Activated B cell treated with CpG ODN at 0.5 μM for 24 hours (primary cell): Measurements from ENCODE around the gene TPRX1. TPM values are rescaled to one million over a fixed set of nuclear protein-coding genes. Genes with fewer than 3 reads are reported as not detected.
"Not testable (repeated sequence)": the region's sequence is repeated elsewhere in the genome, so short reads cannot be mapped to it uniquely, and the experiment has no call there.

Experiments
- ATAC-seq: fragments of 200-7000 bp; cut with Tn5 transposase; one replicate; pipeline ENCODE4 v1.10.0; 2021; ENCODE audit warnings: low read depth, mild to moderate bottlenecking, moderate library complexity
- CTCF ChIA-PET: fragments of 350-600 bp; sonication (Branson Sonifier 250); formaldehyde crosslinking; loops from one replicate; lab custom pipeline; 2021; ENCODE audit warnings: antibody characterized with exemption; lab: Charles Lee
- POLR2A ChIA-PET: fragments of 350-600 bp; sonication (Branson Sonifier 250); formaldehyde crosslinking; loops from one replicate; lab custom pipeline; 2021; ENCODE audit warnings: antibody characterized with exemption; lab: Charles Lee
- DNase-seq: peaks from one replicate; pipeline ENCODE4 v3.0.0; 2022
- H3K27ac Mint-ChIP-seq: one replicate; pipeline ENCODE4 v1.8.0; 2020; ENCODE audit warnings: mixed read lengths
- H3K27me3 Mint-ChIP-seq: one replicate; pipeline ENCODE4 v1.8.0; 2021; ENCODE audit warnings: mixed read lengths
- H3K36me3 Mint-ChIP-seq: one replicate; pipeline ENCODE4 v1.8.0; 2021; ENCODE audit warnings: low read depth, mixed read lengths
- H3K4me1 Mint-ChIP-seq: one replicate; pipeline ENCODE4 v1.8.0; 2021; ENCODE audit warnings: mixed read lengths
- H3K4me3 Mint-ChIP-seq: one replicate; pipeline ENCODE4 v1.8.0; 2020; ENCODE audit warnings: mild to moderate bottlenecking, mixed read lengths
- H3K9me3 Mint-ChIP-seq: one replicate; pipeline ENCODE4 v1.8.0; 2020; ENCODE audit warnings: mixed read lengths
- CTCF ChIP-seq: fragments of 200-600 bp; IDR thresholded peaks from one replicate; pipeline ENCODE4 v1.8.0; 2022; ENCODE audit warnings: antibody characterized with exemption, mild to moderate bottlenecking
- intact Hi-C: fragments of 100-400 bp; cut with micrococcal nuclease; formaldehyde crosslinking; loops from one replicate; pipeline ENCODE4 v1.15.1; 2024
- total RNA-seq: library from RNA; stranded (reverse); gene quantifications from 2 replicates; pipeline ENCODE4 v1.2.3, GENCODE V29; 2022

The TPRX1 gene
- total RNA-seq: not detected in 2 replicates

- ATAC-seq, DNase-seq, H3K36me3 Mint-ChIP-seq, H3K9me3 Mint-ChIP-seq, H3K4me3 Mint-ChIP-seq, intact Hi-C loops, H3K4me1 Mint-ChIP-seq, H3K27ac Mint-ChIP-seq, CTCF ChIA-PET, POLR2A ChIA-PET, H3K27me3 Mint-ChIP-seq: not testable (repeated sequence)
These were observed at the start of gene TPRX1 for GRCh38 chr19:47804451-47804850. TPRX1 (minus strand) TSS chr19:47804551; CDS start chr19:47804539, 12 bp downstream.

GRCh38 chr19:47853003-47853402 is 48.7 kb upstream of the TPRX1 start:
- no peak for TF ChIP-seq CTCF
- intact Hi-C loops: no loop called here
- Mint-ChIP-seq H3K4me1 (no peaks in the 10 kb centered on the region), H3K27me3 (peaks cover 34% of the 10 kb centered on the region), H3K36me3 (no peaks in the 10 kb centered on the region), H3K9me3 (no peaks in the 10 kb centered on the region), H3K27ac (no peak overlapping the region), H3K4me3 (no peak overlapping the region)
- CTCF ChIA-PET: no interaction called here
- no peak for DNase-seq
- ATAC-seq: no peak
- POLR2A ChIA-PET: no interaction called here

- Mint-ChIP-seq H3K4me3 (no peak overlapping the region), H3K36me3 (no peaks in the 10 kb centered on the region), H3K27me3 (peaks cover 39% of the 10 kb centered on the region), H3K9me3 (no peaks in the 10 kb centered on the region), H3K4me1 (no peaks in the 10 kb centered on the region), H3K27ac (no peak overlapping the region)
- CTCF ChIA-PET: interaction anchor here (0.9 kb wide), 1 partner anchor 15 kb away, joined by 3 read pairs; no protein-coding TSS in a partner anchor
- DNase-seq: no peak
- intact Hi-C loops: no loop called here
- TF ChIP-seq CTCF: no peak
- no peak for ATAC-seq
- POLR2A ChIA-PET: no interaction called here
These were observed 44.6 kb upstream of the TPRX1 start for GRCh38 chr19:47848823-47849473.

GRCh38 chr19:47848425-47848822 is 44.1 kb upstream of the TPRX1 start:
- Mint-ChIP-seq H3K36me3 (no peaks in the 10 kb centered on the region), H3K4me3 (no peak overlapping the region), H3K27me3 (peaks cover 34% of the 10 kb centered on the region), H3K4me1 (no peaks in the 10 kb centered on the region), H3K27ac (no peak overlapping the region), H3K9me3 (no peaks in the 10 kb centered on the region)
- DNase-seq (no peak), ATAC-seq (no peak)
- POLR2A ChIA-PET: no interaction called here
- CTCF ChIA-PET: no interaction called here
- intact Hi-C loops: no loop called here
- no peak for TF ChIP-seq CTCF

- ATAC-seq (no peak), DNase-seq (no peak)
- ChIA-PET CTCF (no interaction called here), POLR2A (no interaction called here)
- Mint-ChIP-seq H3K36me3 (no peaks in the 10 kb centered on the region), H3K4me3 (no peak overlapping the region), H3K9me3 (no peaks in the 10 kb centered on the region), H3K27me3 (peaks cover 19% of the 10 kb centered on the region), H3K4me1 (no peaks in the 10 kb centered on the region), H3K27ac (no peak overlapping the region)
- intact Hi-C loops: no loop called here
- TF ChIP-seq CTCF: no peak
These were observed 38.6 kb upstream of the TPRX1 start for GRCh38 chr19:47842941-47843340.

GRCh38 chr19:47839913-47840312 is 35.6 kb upstream of the TPRX1 start:
- no peak for DNase-seq
- ChIA-PET CTCF (interaction anchor here (0.6 kb wide), 1 partner anchor 35 kb away, joined by 3 read pairs; no protein-coding TSS in a partner anchor), POLR2A (no interaction called here)
- Mint-ChIP-seq H3K9me3 (no peaks in the 10 kb centered on the region), H3K27me3 (peaks cover 12% of the 10 kb centered on the region), H3K36me3 (no peaks in the 10 kb centered on the region), H3K4me3 (no peak overlapping the region), H3K4me1 (no peaks in the 10 kb centered on the region), H3K27ac (no peak overlapping the region)
- TF ChIP-seq CTCF: no peak
- no peak for ATAC-seq
- intact Hi-C loops: no loop called here
